Stimulated activated CD4-positive, alpha-beta T cell treated with anti-CD3 and anti-CD28 coated beads, Interleukin-1b, Interleukin-23, amount 100 ng/mL, for 48 hours (primary cell): ENCODE data around the gene LAMA3.

Experiments
- DNase-seq: peaks from one replicate; pipeline ENCODE4 v3.0.0-alpha.2; 2020

The LAMA3 gene

GRCh38 chr18:23943903-23944624 is 254.8 kb downstream of the LAMA3 start:
- no peak for DNase-seq

GRCh38 chr18:23945416-23946079 is 256.3 kb downstream of the LAMA3 start:
- no peak for DNase-seq

GRCh38 chr18:23949863-23950262 is 260.6 kb downstream of the LAMA3 start:
- no peak for DNase-seq

GRCh38 chr18:23950644-23951043 is 261.4 kb downstream of the LAMA3 start:
- DNase-seq: no peak

GRCh38 chr18:23951206-23951605 is 262.0 kb downstream of the LAMA3 start:
- DNase-seq: no peak

GRCh38 chr18:23953984-23954383 is 264.7 kb downstream of the LAMA3 start:
- DNase-seq: no peak

GRCh38 chr18:23956483-23956882 is 267.2 kb downstream of the LAMA3 start:
- DNase-seq: no peak

- no peak for DNase-seq
These were observed 268.8 kb downstream of the LAMA3 start for GRCh38 chr18:23958036-23958435.

- no peak for DNase-seq
These were observed 274.4 kb downstream of the LAMA3 start for GRCh38 chr18:23963443-23964165.

- DNase-seq: peak; percentile 57
These were observed 275.3 kb downstream of the LAMA3 start for GRCh38 chr18:23964282-23965238.

GRCh38 chr18:23966909-23967308 is 277.7 kb downstream of the LAMA3 start:
- no peak for DNase-seq

GRCh38 chr18:23967321-23968089 is 278.3 kb downstream of the LAMA3 start:
- DNase-seq: no peak

GRCh38 chr18:23968638-23969604 is 279.7 kb downstream of the LAMA3 start:
- no peak for DNase-seq

- DNase-seq: no peak
These were observed 280.4 kb downstream of the LAMA3 start for GRCh38 chr18:23969664-23970063.

- DNase-seq: peak; percentile 48
These were observed 281.2 kb downstream of the LAMA3 start for GRCh38 chr18:23970161-23971096.

GRCh38 chr18:23971097-23971440 is 281.8 kb downstream of the LAMA3 start:
- no peak for DNase-seq

- DNase-seq: no peak
These were observed 282.5 kb downstream of the LAMA3 start for GRCh38 chr18:23971666-23972230.

GRCh38 chr18:23972453-23972852 is 283.2 kb downstream of the LAMA3 start:
- peak; percentile 52 for DNase-seq

- DNase-seq: no peak
These were observed 287.9 kb downstream of the LAMA3 start for GRCh38 chr18:23977103-23977502.
